ENCODE measurements around the gene ATP11A.
"Not testable (repeated sequence)": the region's sequence is repeated elsewhere in the genome, so short reads cannot be mapped to it uniquely, and the experiment has no call there.

DNA sequence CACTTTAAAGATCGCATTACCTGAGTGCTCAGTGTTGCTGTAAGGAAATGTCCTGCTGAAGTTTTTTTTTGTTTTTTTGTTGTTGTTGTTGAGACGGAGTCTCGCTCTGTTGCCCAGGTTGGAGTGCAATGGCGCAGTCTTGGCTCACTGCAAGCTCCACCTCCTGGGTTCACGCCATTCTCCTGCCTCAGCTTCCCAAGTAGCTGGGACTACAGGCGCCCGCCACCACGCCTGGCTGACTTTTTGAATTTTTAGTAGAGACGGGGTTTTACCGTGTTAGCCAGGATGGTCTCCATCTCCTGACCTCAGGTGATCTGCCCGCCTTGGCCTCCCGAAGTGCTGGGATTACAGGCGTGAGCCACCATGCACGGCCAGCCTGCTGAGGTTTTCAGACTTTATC is 175.6 kb downstream of the ATP11A start:
- TF ChIP-seq POLR2A (IDR thresholded peaks at IDR 0.05; ENCODE audit: low read depth, low read length); JUN (IDR thresholded peaks at IDR 0.05; ENCODE audit: borderline replicate concordance, insufficient read depth, insufficient read length, low read depth); POLR2AphosphoS5 (IDR thresholded peaks at IDR 0.05; ENCODE audit: insufficient read depth, low read depth, low read length); EZH2 (IDR thresholded peaks at IDR 0.05; ENCODE audit: borderline replicate concordance, low read depth, low read length, severe bottlenecking); GATA2 (IDR thresholded peaks at IDR 0.05; ENCODE audit: insufficient read depth, insufficient read length, low read depth, low read length); MYC (IDR thresholded peaks at IDR 0.05; ENCODE audit: low read depth, low read length): not testable (repeated sequence)
- TF ChIP-seq, protein P1, sequence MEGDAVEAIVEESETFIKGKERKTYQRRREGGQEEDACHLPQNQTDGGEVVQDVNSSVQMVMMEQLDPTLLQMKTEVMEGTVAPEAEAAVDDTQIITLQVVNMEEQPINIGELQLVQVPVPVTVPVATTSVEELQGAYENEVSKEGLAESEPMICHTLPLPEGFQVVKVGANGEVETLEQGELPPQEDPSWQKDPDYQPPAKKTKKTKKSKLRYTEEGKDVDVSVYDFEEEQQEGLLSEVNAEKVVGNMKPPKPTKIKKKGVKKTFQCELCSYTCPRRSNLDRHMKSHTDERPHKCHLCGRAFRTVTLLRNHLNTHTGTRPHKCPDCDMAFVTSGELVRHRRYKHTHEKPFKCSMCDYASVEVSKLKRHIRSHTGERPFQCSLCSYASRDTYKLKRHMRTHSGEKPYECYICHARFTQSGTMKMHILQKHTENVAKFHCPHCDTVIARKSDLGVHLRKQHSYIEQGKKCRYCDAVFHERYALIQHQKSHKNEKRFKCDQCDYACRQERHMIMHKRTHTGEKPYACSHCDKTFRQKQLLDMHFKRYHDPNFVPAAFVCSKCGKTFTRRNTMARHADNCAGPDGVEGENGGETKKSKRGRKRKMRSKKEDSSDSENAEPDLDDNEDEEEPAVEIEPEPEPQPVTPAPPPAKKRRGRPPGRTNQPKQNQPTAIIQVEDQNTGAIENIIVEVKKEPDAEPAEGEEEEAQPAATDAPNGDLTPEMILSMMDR (IDR thresholded peaks at IDR 0.05; ENCODE audit: extremely low read depth in 1 of 2, insufficient read depth in 1 of 2, low read depth in 1 of 2, low read length in 2 of 2): not testable (repeated sequence)

Data from endothelial cell of umbilical vein (primary cell).